Measurements from ENCODE around the gene SERINC2.

The SERINC2 gene

GRCh38 chr1:31412205-31412604 is 808 bp upstream of the SERINC2 start:
- in situ Hi-C loops (cut with MboI; ENCODE audit: low sequenced_read_pairs) = no loop called here

- in situ Hi-C loops (cut with MboI; ENCODE audit: low sequenced_read_pairs) = no loop called here
Observed at GRCh38 chr1:31413405-31414001, 490 bp downstream of the SERINC2 start.

- in situ Hi-C loops (cut with MboI; ENCODE audit: low sequenced_read_pairs) = no loop called here
Observed at GRCh38 chr1:31414980-31415370, 2.0 kb downstream of the SERINC2 start.

- in situ Hi-C loops (cut with MboI; ENCODE audit: low sequenced_read_pairs) = no loop called here
Observed at GRCh38 chr1:31415658-31416057, 2.6 kb downstream of the SERINC2 start.

- in situ Hi-C loops (cut with MboI; ENCODE audit: low sequenced_read_pairs) = no loop called here
Observed at GRCh38 chr1:31416101-31416736, 3.2 kb downstream of the SERINC2 start.

- in situ Hi-C loops (cut with MboI; ENCODE audit: low sequenced_read_pairs) = no loop called here
Observed at GRCh38 chr1:31417148-31417547, 4.1 kb downstream of the SERINC2 start.

- in situ Hi-C loops (cut with MboI; ENCODE audit: low sequenced_read_pairs) = no loop called here
Observed at GRCh38 chr1:31418626-31419323, 5.8 kb downstream of the SERINC2 start.

- in situ Hi-C loops (cut with MboI; ENCODE audit: low sequenced_read_pairs) = no loop called here
Observed at GRCh38 chr1:31420716-31421115, 7.7 kb downstream of the SERINC2 start.

- in situ Hi-C loops (cut with MboI; ENCODE audit: low sequenced_read_pairs) = no loop called here
Observed at GRCh38 chr1:31421371-31422040, 8.5 kb downstream of the SERINC2 start.

- in situ Hi-C loops (cut with MboI; ENCODE audit: low sequenced_read_pairs) = no loop called here
Observed at GRCh38 chr1:31422505-31423319, 9.7 kb downstream of the SERINC2 start.

- in situ Hi-C loops (cut with MboI; ENCODE audit: low sequenced_read_pairs) = no loop called here
Observed at GRCh38 chr1:31423418-31423947, 10.5 kb downstream of the SERINC2 start.

- in situ Hi-C loops (cut with MboI; ENCODE audit: low sequenced_read_pairs) = no loop called here
Observed at GRCh38 chr1:31424568-31424967, 11.6 kb downstream of the SERINC2 start.

- in situ Hi-C loops (cut with MboI; ENCODE audit: low sequenced_read_pairs) = no loop called here
Observed at GRCh38 chr1:31425301-31426081, 12.5 kb downstream of the SERINC2 start.

GRCh38 chr1:31426249-31426922 is 13.4 kb downstream of the SERINC2 start:
- in situ Hi-C loops (cut with MboI; ENCODE audit: low sequenced_read_pairs) = no loop called here

- in situ Hi-C loops (cut with MboI; ENCODE audit: low sequenced_read_pairs) = no loop called here
Observed at GRCh38 chr1:31427322-31427721, 14.3 kb downstream of the SERINC2 start.

GRCh38 chr1:31428436-31429221 is 15.6 kb downstream of the SERINC2 start:
- in situ Hi-C loops (cut with MboI; ENCODE audit: low sequenced_read_pairs) = no loop called here

GRCh38 chr1:31429583-31429982 is 16.6 kb downstream of the SERINC2 start:
- in situ Hi-C loops (cut with MboI; ENCODE audit: low sequenced_read_pairs) = no loop called here

All from HL-60/S4 treated with phorbol 12-myristate 13-acetate at 8.2 ng/mL for 4 days and 3 days (cell line).